Hindlimb muscle (tissue), 1 donor: Measurements from ENCODE around the gene USF2. TPM values are rescaled to one million over a fixed set of nuclear protein-coding genes. Genes with fewer than 3 reads are reported as not detected.
"Not testable (repeated sequence)": the region's sequence is repeated elsewhere in the genome, so short reads cannot be mapped to it uniquely, and the experiment has no call there.

Experiments
- DNase-seq: peaks from one replicate; pipeline ENCODE4 v3.0.0-alpha.2; 2013
- polyA plus RNA-seq: library from polyadenylated mRNA; unstranded; fragments of 120-200 nt; gene quantifications from one replicate; pipeline ENCODE4 v1.2.1, GENCODE V29; 2013; ENCODE audit not compliant: insufficient read length

Gene USF2
- polyA plus RNA-seq, 1 donor, result 119 TPM

GRCh38 chr19:35285465-35285864 is 16.7 kb downstream of the USF2 start:
- DNase-seq, result not testable (repeated sequence)

GRCh38 chr19:35286101-35286500 is 17.3 kb downstream of the USF2 start:
- DNase-seq, result not testable (repeated sequence)

GRCh38 chr19:35287713-35288112 is 19.0 kb downstream of the USF2 start:
- DNase-seq, result no peak

- DNase-seq, result no peak
Observed at GRCh38 chr19:35288331-35288730, 19.6 kb downstream of the USF2 start.

GRCh38 chr19:35288906-35289305 is 20.1 kb downstream of the USF2 start:
- DNase-seq, result no peak

GRCh38 chr19:35290381-35291127 is 21.8 kb downstream of the USF2 start:
- DNase-seq, result no peak

GRCh38 chr19:35291259-35291658 is 22.5 kb downstream of the USF2 start:
- no peak for DNase-seq

- no peak for DNase-seq
Observed at GRCh38 chr19:35291916-35292315, 23.2 kb downstream of the USF2 start, which contains the start of gene MAG. Gene MAG (plus strand): TSS chr19:35292161. CDS start chr19:35295409, 3,248 bp downstream.

- DNase-seq, result no peak
Observed at GRCh38 chr19:35292421-35293362, 23.9 kb downstream of the USF2 start.

- DNase-seq, result no peak
Observed at GRCh38 chr19:35293363-35293739, 24.6 kb downstream of the USF2 start.

- no peak for DNase-seq
Observed at GRCh38 chr19:35293808-35294207, 25.0 kb downstream of the USF2 start.

- DNase-seq, result no peak
Observed at GRCh38 chr19:35294328-35294727, 25.6 kb downstream of the USF2 start.

- DNase-seq, result peak; percentile 27
Observed at GRCh38 chr19:35294859-35295791, 26.4 kb downstream of the USF2 start.

GRCh38 chr19:35295792-35296462 is 27.2 kb downstream of the USF2 start:
- DNase-seq, result no peak

- no peak for DNase-seq
Observed at GRCh38 chr19:35296644-35297514, 28.1 kb downstream of the USF2 start.

- DNase-seq, result no peak
Observed at GRCh38 chr19:35297515-35297848, 28.7 kb downstream of the USF2 start.

- DNase-seq, result no peak
Observed at GRCh38 chr19:35297922-35298321, 29.2 kb downstream of the USF2 start.

GRCh38 chr19:35298561-35298972 is 29.8 kb downstream of the USF2 start:
- no peak for DNase-seq

GRCh38 chr19:35299523-35300338 is 31.0 kb downstream of the USF2 start:
- no peak for DNase-seq

- DNase-seq, result no peak
Observed at GRCh38 chr19:35300339-35300649, 31.5 kb downstream of the USF2 start.
